CD4-positive, alpha-beta T cell treated with Interleukin-12 subunit alpha and Interleukin-12 subunit beta, for 1 hour (primary cell): Measurements from ENCODE around the gene MAPK8IP3.
"Not testable (repeated sequence)": the region's sequence is repeated elsewhere in the genome, so short reads cannot be mapped to it uniquely, and the experiment has no call there.

ENCODE experiments used
- DNase-seq: peaks from one replicate; pipeline ENCODE4 v3.0.0-alpha.2; 2020

MAPK8IP3 gene

GRCh38 chr16:1713933-1714332, 7.9 kb downstream of the MAPK8IP3 start:
- DNase-seq, result no peak

GRCh38 chr16:1715220-1715619, 9.2 kb downstream of the MAPK8IP3 start:
- no peak for DNase-seq

- not testable (repeated sequence) for DNase-seq
Observed at GRCh38 chr16:1718236-1718635, 12.2 kb downstream of the MAPK8IP3 start.

- not testable (repeated sequence) for DNase-seq
Observed at GRCh38 chr16:1719559-1720229, 13.7 kb downstream of the MAPK8IP3 start.

GRCh38 chr16:1721372-1721771, 15.4 kb downstream of the MAPK8IP3 start:
- DNase-seq, result no peak

- peak; percentile 50 for DNase-seq
Observed at GRCh38 chr16:1723450-1724147, 17.6 kb downstream of the MAPK8IP3 start.

- no peak for DNase-seq
Observed at GRCh38 chr16:1724491-1724890, 18.5 kb downstream of the MAPK8IP3 start.

GRCh38 chr16:1726661-1727502, 20.9 kb downstream of the MAPK8IP3 start:
- DNase-seq, result no peak

GRCh38 chr16:1727651-1728624, 21.9 kb downstream of the MAPK8IP3 start:
- DNase-seq, result no peak

GRCh38 chr16:1729026-1729425, 23.0 kb downstream of the MAPK8IP3 start:
- DNase-seq, result no peak

- DNase-seq, result no peak
Observed at GRCh38 chr16:1729445-1729844, 23.4 kb downstream of the MAPK8IP3 start.

- no peak for DNase-seq
Observed at GRCh38 chr16:1731073-1731472, 25.1 kb downstream of the MAPK8IP3 start.

GRCh38 chr16:1731603-1732002, 25.6 kb downstream of the MAPK8IP3 start:
- no peak for DNase-seq

GRCh38 chr16:1732071-1732470, 26.1 kb downstream of the MAPK8IP3 start:
- DNase-seq, result no peak

GRCh38 chr16:1732551-1732987, 26.6 kb downstream of the MAPK8IP3 start:
- DNase-seq, result not testable (repeated sequence)

- no peak for DNase-seq
Observed at GRCh38 chr16:1734123-1734522, 28.1 kb downstream of the MAPK8IP3 start.

GRCh38 chr16:1734816-1735215, 28.8 kb downstream of the MAPK8IP3 start:
- DNase-seq, result no peak

- DNase-seq, result no peak
Observed at GRCh38 chr16:1740234-1740633, 34.2 kb downstream of the MAPK8IP3 start.

- DNase-seq, result no peak
Observed at GRCh38 chr16:1740781-1741490, 34.9 kb downstream of the MAPK8IP3 start.

- DNase-seq, result no peak
Observed at GRCh38 chr16:1741553-1742165, 35.7 kb downstream of the MAPK8IP3 start.
